Upper lobe of left lung (tissue), 6 donors: Measurements from ENCODE around the gene SLC22A3. TPM values are rescaled to one million over a fixed set of nuclear protein-coding genes. Genes with fewer than 3 reads are reported as not detected.

Source experiments
- ATAC-seq, 2 donors: fragments of 200-7000 bp; cut with Tn5 transposase; one replicate each; pipeline ENCODE4 v1.9.1; 2022; ENCODE audit warnings: mild to moderate bottlenecking in 2 of 2, moderate library complexity in 2 of 2; ENCODE audit not compliant: low FRiP score in 2 of 2
- DNase-seq, 2 donors: peaks; one replicate each; pipeline ENCODE4 v3.0.0-alpha.2; 2019 to 2020
- H3K27ac ChIP-seq, 4 donors: fragments of 200-600 bp; sonication (generic); one replicate each; pipeline ENCODE4 v1.5.1; 2016 to 2019
- H3K27me3 ChIP-seq, 4 donors: fragments of 200-600 bp; sonication (generic); one replicate each; pipeline ENCODE4 v1.5.1; 2017 to 2019
- H3K36me3 ChIP-seq, 4 donors: fragments of 200-600 bp; sonication (generic); one replicate each; pipeline ENCODE4 v1.5.1; 2016 to 2019
- H3K4me1 ChIP-seq, 4 donors: fragments of 200-600 bp; sonication (generic); one replicate each; pipeline ENCODE4 v1.5.1; 2018 to 2019
- H3K4me3 ChIP-seq, 4 donors: fragments of 200-600 bp; sonication (generic); one replicate each; pipeline ENCODE4 v1.5.1; 2017 to 2019; ENCODE audit warnings: mild to moderate bottlenecking in 2 of 4, moderate library complexity in 1 of 4
- H3K9me3 ChIP-seq, 4 donors: fragments of 200-600 bp; sonication (generic); one replicate each; pipeline ENCODE4 v1.5.1; 2018 to 2019
- EP300 ChIP-seq, 4 donors: sonication (generic); formaldehyde crosslinking; IDR thresholded peaks; one replicate each; pipeline ENCODE4 v1.5.1; 2017; ENCODE audit warnings: antibody characterized with exemption in 4 of 4, control low read depth in 2 of 4
- POLR2A ChIP-seq, 4 donors: fragments of 450-650 bp; IDR thresholded peaks; one replicate each; pipeline ENCODE4 v1.5.1; 2016 to 2017; ENCODE audit warnings: antibody characterized with exemption in 4 of 4, mild to moderate bottlenecking in 2 of 4
- POLR2AphosphoS5 ChIP-seq, 2 donors: sonication (generic); formaldehyde crosslinking; IDR thresholded peaks; one replicate each; pipeline ENCODE4 v1.5.1; 2017; ENCODE audit warnings: antibody characterized with exemption in 2 of 2
- WGBS, 2 donors: methylation state at CpG; one replicate each; pipeline ENCODE4 v1.1.5; 2017 to 2018; 5-methylcytosine and 5-hydroxymethylcytosine counted together
- total RNA-seq, 6 donors: library from RNA; depleted of rRNA in 4 of 6; stranded (reverse); fragments of >200 nt in 4 of 6; gene quantifications; one replicate each; pipeline versions ENCODE4 v1.1.0 to v1.2.1, GENCODE V29; 2016 to 2021
- TF ChIP-seq, protein P1 (sequence below), 6 experiments: fragments of 450-650 bp in 4 of 6; fragments of 200-600 bp in 2 of 6; sonication (generic) in 2 of 6; IDR thresholded peaks; one replicate each; pipeline ENCODE4 v1.5.1; 2016 to 2019; ENCODE audit warnings: antibody characterized with exemption in 6 of 6
- donor health status: DM: no; HTN: no; CAD: no; lungs with moderate emphysema.
- donor health status: DM: no; HTN: yes; CAD: no; lungs with severe emphysema.

Gene SLC22A3
- total RNA-seq, 6 donors from 2014 or later = 17.7 to 68.1 (median 44.8) TPM

DNA sequence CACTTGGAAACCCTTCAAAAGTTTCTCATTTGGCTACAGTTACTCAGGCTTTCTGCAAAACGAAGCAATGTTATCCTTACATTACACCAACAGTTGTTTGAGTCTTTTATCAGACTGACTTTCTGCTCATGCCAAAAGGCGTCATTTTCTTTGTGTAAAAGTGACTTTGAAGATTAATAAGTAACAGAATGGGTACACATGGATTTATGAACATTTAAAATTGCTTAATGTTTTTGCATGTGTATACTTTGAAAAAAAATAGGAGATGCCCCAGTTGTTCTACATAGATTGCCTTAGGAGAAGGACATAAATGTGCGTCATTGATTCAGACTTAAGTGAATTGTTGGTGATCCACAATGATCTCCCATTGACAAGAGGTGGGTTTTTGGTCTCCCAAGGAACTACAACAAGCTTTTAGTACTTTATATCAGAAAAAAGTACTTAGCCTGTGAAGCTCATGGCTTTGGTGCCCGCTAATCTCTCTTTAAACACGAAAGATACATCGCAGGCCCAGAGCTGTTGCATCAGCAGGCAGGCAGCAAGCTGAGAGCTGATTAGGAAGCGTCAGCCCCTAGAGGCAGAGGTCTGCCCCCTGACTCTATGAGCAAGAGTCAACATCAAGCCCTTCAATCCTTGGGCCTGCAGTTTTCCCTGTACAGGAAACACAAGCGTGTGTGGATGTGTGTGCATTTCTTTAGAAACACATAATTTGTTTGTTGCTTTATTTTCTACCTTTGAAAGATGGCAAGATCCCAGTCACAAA lies 45.9 kb downstream of the SLC22A3 start:
- Histone ChIP-seq H3K4me1 (peaks cover 0 to 7% (median 0%) of the 10 kb centered on the region in 4 donors), H3K27ac (no peak overlapping the region), H3K36me3 (no peaks in the 10 kb centered on the region), H3K27me3 (no peaks in the 10 kb centered on the region), H3K9me3 (no peaks in the 10 kb centered on the region), H3K4me3 (no peak overlapping the region)
- ATAC-seq = no peak
- TF ChIP-seq EP300 (IDR thresholded peaks at IDR 0.05) (no peak), POLR2A (IDR thresholded peaks at IDR 0.05) (no peak), POLR2AphosphoS5 (IDR thresholded peaks at IDR 0.05) (no peak)
- TF ChIP-seq, protein P1, sequence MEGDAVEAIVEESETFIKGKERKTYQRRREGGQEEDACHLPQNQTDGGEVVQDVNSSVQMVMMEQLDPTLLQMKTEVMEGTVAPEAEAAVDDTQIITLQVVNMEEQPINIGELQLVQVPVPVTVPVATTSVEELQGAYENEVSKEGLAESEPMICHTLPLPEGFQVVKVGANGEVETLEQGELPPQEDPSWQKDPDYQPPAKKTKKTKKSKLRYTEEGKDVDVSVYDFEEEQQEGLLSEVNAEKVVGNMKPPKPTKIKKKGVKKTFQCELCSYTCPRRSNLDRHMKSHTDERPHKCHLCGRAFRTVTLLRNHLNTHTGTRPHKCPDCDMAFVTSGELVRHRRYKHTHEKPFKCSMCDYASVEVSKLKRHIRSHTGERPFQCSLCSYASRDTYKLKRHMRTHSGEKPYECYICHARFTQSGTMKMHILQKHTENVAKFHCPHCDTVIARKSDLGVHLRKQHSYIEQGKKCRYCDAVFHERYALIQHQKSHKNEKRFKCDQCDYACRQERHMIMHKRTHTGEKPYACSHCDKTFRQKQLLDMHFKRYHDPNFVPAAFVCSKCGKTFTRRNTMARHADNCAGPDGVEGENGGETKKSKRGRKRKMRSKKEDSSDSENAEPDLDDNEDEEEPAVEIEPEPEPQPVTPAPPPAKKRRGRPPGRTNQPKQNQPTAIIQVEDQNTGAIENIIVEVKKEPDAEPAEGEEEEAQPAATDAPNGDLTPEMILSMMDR (IDR thresholded peaks at IDR 0.05) = no peak
- WGBS, 2 donors = 56 to 62% methylated on average over 8 of the region's 8 CpGs
- DNase-seq = peak in 1 of 2 donors; percentile 49

DNA sequence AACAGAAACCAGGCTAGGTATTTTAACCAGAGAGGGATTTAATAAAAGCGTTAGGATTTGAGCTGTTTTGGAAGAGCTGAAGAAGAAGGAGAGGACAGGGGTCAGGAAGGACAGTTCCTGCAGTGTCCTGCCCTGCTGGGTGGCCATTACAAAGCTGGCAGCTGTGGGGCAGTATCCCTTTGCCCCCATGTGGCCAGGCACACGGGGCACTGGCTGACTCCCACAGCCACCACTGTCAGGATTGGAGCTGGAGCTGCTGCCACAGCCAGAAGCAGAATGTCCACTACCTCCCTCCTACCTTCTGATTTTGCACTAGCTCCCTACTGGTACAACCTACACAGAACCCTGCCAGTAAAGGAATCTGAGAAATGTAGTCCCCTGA lies 46.5 kb downstream of the SLC22A3 start:
- 68 to 69% methylated on average over 2 of the region's 2 CpGs for WGBS, 2 donors
- H3K4me1 ChIP-seq = peaks cover 0 to 10% (median 0%) of the 10 kb centered on the region in 4 donors
- H3K27me3 ChIP-seq = no peaks in the 10 kb centered on the region
- TF ChIP-seq, protein P1 (IDR thresholded peaks at IDR 0.05) = no peak
- TF ChIP-seq POLR2AphosphoS5 (IDR thresholded peaks at IDR 0.05) (no peak), POLR2A (IDR thresholded peaks at IDR 0.05) (no peak), EP300 (IDR thresholded peaks at IDR 0.05) (no peak)
- H3K4me3 ChIP-seq = no peak overlapping the region
- ATAC-seq = no peak
- no peaks in the 10 kb centered on the region for H3K9me3 ChIP-seq
- no peaks in the 10 kb centered on the region for H3K36me3 ChIP-seq
- no peak overlapping the region for H3K27ac ChIP-seq
- DNase-seq = peak in 1 of 2 donors; percentile 17

DNA sequence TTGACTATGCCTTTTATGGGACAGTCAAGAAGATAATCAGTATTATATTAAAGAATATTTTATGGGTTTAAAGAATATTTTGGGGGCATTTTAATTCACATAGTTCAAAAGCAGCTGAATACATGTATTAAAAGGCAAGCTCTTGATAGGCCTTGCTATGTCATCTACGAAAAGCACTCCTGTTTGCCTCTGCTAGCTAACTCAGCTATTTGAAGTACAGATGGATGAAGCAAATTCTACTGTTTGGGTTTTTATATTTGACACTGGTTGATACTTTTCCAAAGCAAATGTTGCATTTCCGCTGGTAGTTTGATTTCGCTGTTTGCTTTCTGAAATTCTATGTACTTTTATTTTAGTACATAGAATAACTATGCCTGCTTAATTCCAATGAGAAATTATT lies 47.0 kb downstream of the SLC22A3 start:
- TF ChIP-seq POLR2A (IDR thresholded peaks at IDR 0.05) = no peak
- TF ChIP-seq POLR2AphosphoS5 (IDR thresholded peaks at IDR 0.05) = no peak
- TF ChIP-seq, protein P1 (IDR thresholded peaks at IDR 0.05) = no peak
- TF ChIP-seq EP300 (IDR thresholded peaks at IDR 0.05) = no peak
- WGBS, 2 donors = 74 to 78% methylated on average over 3 of the region's 3 CpGs
- H3K27me3 ChIP-seq = no peaks in the 10 kb centered on the region
- no peak for DNase-seq
- H3K36me3 ChIP-seq = no peaks in the 10 kb centered on the region
- H3K9me3 ChIP-seq = no peaks in the 10 kb centered on the region
- no peak overlapping the region for H3K4me3 ChIP-seq
- no peak overlapping the region for H3K27ac ChIP-seq
- no peak for ATAC-seq
- H3K4me1 ChIP-seq = peaks cover 0 to 14% (median 0%) of the 10 kb centered on the region in 4 donors

DNA sequence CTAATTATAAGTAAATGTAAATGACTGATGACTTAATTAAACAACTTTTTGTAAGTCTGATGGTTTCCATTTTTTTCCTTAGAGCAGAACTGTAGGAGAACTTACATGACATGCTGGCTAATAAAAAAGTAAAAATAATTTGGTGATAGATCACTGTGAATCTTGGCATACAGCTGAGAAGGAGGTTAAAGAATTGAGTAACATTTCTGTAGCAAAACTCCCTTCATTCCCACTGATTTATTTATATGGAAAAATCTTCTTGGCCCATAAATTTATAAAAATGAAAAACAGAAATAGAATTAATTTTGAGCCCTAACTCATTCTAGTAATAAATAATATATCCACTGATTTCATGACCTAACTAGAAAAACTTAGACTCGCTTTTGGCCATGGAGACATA lies 48.1 kb downstream of the SLC22A3 start:
- peaks cover 0 to 15% (median 0%) of the 10 kb centered on the region in 4 donors for H3K4me1 ChIP-seq
- H3K27me3 ChIP-seq = no peaks in the 10 kb centered on the region
- 93 to 97% methylated on average over 1 of the region's 1 CpG for WGBS, 2 donors
- H3K27ac ChIP-seq = no peak overlapping the region
- H3K36me3 ChIP-seq = no peaks in the 10 kb centered on the region
- no peak overlapping the region for H3K4me3 ChIP-seq
- TF ChIP-seq, protein P1 (IDR thresholded peaks at IDR 0.05) = no peak
- TF ChIP-seq POLR2A (IDR thresholded peaks at IDR 0.05) (no peak), POLR2AphosphoS5 (IDR thresholded peaks at IDR 0.05) (no peak), EP300 (IDR thresholded peaks at IDR 0.05) (no peak)
- ATAC-seq = no peak
- no peaks in the 10 kb centered on the region for H3K9me3 ChIP-seq
- no peak for DNase-seq
